GM18498 (cell line): ENCODE data around the gene TH.
"Not testable (repeated sequence)": the region's sequence is repeated elsewhere in the genome, so short reads cannot be mapped to it uniquely, and the experiment has no call there.

Experiments
- ATAC-seq: cut with Tn5 transposase; IDR thresholded peaks from one replicate; pipeline ENCODE4 v1.9.1; 2021; ENCODE audit warnings: mild to moderate bottlenecking, moderate library complexity; ENCODE audit not compliant: unreplicated experiment

TH gene

DNA sequence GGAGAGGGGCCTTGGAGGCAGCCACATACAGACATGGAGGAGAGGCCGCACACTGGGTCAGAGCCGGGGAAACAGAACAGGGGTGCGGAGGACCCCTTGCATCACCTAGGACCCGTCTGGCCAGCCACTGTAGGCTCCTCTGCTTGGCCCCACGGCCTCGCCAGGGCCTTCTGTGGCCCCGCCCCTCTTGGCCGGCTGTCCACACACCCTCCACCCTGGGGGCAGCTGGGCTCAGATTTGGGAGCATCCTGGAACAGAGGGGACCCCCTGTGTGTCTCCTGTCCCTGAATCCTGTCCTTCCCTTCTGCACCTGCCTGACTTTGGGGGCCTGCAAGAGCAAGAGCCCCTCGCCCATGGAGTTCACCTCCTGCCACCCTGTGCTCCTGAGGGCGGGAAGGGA lies 7.9 kb upstream of the TH start:
- no peak for ATAC-seq

DNA sequence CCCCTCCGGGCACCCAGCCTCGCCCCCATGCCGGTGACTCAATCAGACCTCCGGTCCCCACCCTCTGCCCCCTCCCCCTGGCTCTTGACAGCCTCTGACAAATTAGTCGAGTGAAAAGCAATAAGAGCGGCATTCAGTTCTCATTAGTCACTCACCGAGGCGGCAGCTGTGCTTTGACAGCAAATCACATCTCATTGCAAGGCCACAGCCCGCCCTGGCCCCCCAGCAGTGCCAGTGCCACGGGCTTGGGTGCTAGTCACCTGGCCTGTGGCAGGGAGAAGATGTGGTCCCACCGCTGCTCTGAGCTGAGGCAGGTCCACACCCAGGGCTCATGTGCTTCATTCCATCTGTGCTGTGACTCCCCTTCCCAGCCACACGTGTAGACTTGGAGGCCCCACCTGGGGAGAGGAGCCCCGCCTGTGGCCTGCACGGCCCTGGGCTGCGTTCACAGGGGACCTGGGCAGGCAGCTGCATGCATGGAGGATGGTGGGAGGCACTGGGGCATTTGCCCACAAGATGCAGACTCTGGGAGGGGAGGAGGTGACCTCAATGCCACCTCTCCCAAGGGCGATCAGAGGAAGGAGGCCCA lies 7.4 kb upstream of the TH start:
- ATAC-seq = no peak

DNA sequence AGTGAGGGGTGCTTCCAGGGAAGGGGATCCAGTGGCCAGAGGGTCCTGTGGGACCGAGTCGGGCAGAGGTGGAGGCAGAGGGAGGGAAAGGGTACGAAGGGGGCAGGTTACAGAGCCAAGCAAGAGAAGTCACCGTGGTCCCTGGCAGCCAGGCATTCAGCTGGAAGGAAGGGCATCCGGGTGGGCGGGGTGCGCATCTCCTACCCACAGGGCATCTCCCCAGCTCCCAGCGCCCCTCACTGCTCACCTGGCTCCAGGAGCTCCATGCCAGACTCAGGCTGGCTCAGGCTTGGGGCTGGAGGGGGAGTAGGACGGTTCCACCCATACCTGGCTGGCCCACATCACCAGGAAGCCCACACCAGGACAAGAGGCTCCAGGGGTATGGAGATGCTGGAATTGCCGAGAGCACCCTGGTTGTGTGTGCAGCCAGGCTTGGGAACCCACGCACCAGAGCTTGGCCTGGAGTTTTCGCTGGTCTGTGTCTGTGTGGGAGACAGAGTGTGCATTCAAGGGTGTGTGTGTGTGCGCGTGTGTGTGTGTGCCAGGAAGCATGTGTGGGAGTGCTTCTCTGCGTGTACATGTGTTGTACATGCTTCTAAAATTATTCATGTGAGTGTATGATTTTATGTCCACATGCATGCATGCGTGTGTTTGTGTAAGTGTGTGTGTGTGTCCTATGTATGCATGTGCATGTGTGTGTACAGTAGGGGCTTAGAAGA lies 6.6 kb upstream of the TH start:
- not testable (repeated sequence) for ATAC-seq

- no peak for ATAC-seq
These were observed 5.5 kb upstream of the TH start for GRCh38 chr11:2177076-2177475.

- ATAC-seq = no peak
These were observed 4.8 kb upstream of the TH start for GRCh38 chr11:2176389-2176900.

GRCh38 chr11:2175659-2176058 lies 4.0 kb upstream of the TH start:
- no peak for ATAC-seq

- no peak for ATAC-seq
These were observed 2.7 kb upstream of the TH start for GRCh38 chr11:2174361-2174760.

DNA sequence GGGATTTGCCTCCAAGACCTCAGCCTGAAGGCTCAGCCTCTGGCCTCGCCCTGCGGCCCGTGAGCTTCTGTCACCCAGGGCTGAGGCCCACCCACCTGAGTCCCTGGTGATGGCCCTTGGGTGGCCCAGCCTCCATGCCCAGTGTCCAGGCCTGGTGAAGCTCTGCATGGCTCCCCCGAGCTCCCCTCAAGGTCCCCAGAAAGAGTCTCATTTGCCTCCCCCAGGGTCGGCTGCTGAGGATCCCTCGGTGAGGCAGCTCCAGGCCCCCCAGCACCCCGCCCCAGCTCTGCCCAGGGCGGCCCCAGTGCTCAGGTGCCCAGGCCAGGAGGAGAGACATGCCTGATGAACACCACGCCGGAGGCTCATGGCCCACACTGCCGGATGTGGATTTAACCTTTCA lies 2.1 kb upstream of the TH start:
- no peak for ATAC-seq

- ATAC-seq = no peak
These were observed 1.6 kb upstream of the TH start for GRCh38 chr11:2173150-2173693.

GRCh38 chr11:2172676-2173075 lies 1.1 kb upstream of the TH start:
- ATAC-seq = no peak

GRCh38 chr11:2169626-2170570 lies 1.7 kb downstream of the TH start:
- ATAC-seq = no peak

DNA sequence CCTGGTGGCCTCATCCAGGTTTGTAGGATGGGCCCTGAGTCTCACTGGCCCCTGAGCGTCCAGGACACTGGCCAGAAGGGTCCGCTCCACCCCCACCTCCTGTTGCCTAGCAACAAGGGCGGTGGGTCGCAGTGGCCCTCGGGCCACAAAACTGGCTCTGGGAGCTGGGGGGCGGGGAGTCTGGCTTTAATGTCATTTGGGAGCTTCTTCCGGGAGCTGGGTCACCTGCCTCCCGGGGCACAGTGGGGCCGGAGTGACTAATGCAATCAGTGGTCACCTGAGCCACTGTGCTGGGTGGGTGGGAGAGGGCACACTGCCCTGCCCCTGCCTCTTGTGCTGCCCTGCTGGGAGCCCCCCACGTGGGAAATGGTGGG lies 2.6 kb downstream of the TH start:
- no peak for ATAC-seq

DNA sequence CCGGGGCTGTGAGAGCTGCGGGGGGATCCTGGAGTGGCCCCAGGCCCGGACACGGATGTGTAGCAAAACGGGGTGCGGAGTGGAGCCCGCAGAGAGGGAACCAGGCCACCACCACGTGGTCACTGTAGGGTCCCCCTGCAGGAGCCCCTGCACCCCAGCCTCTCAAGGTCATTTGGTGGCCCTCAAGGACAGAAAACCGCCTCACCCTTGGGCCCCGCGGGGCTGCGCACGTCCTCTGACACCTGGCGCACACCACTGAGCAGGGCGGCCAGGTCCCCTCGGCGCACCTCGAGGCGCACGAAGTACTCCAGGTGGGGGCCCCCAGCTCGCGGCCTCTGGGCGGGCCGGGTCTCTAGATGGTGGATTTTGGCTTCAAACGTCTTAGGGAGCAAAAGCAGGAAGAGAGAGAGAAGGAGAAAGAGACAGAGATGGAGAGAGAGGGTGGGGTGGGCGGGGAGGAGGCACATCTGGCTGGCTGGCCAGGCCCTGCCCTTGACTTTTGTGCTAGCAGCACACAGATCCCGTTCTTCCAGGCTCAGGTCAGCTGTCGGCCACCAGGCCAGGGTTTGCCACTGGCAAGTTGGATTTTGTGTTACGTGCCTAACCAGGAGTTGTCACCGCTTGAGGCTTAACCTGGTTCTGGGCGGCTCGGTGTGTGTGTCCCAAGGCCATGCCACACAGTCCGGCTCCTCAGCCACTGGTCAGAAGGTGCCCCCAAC lies 3.2 kb downstream of the TH start:
- no peak for ATAC-seq

GRCh38 chr11:2167141-2168045 lies 4.2 kb downstream of the TH start:
- ATAC-seq = no peak

DNA sequence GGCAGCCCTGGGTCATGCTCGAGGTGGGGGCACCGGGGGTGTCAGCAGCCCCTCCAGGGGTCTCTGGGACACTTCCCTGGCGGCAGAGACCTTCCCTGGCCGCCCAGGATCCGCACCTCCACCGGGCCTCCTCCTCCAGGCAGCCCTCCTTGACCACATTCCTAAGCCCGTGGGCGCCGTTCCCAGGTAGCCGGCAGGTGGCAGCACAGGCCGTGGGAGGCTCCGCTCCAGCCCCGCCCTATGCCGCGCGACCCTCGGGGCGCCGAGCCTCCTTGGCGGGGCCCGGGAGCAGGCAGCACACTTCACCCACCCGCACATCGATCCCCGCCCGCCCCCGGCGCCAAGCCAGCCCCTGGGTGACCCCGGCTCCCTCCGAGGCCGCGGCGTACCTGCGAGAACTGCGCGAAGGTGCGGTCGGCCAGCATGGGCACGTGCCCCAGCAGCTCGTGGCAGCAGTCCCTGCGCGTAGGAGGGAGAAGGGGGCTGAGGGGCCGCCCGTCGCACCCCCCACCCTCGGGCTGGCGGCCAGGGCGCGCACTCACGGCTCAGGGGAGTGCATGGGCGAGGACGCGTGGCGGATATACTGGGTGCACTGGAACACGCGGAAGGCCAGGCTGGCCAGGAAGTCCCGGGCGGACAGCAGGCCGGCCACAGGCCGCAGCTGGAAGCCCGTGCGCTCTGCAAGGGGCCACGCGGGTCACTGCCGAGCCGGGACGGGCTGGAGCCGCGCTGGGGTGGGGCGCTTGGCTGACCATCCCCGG lies 5.3 kb downstream of the TH start:
- ATAC-seq = no peak

- ATAC-seq = no peak
These were observed 6.0 kb downstream of the TH start for GRCh38 chr11:2165571-2165970.

DNA sequence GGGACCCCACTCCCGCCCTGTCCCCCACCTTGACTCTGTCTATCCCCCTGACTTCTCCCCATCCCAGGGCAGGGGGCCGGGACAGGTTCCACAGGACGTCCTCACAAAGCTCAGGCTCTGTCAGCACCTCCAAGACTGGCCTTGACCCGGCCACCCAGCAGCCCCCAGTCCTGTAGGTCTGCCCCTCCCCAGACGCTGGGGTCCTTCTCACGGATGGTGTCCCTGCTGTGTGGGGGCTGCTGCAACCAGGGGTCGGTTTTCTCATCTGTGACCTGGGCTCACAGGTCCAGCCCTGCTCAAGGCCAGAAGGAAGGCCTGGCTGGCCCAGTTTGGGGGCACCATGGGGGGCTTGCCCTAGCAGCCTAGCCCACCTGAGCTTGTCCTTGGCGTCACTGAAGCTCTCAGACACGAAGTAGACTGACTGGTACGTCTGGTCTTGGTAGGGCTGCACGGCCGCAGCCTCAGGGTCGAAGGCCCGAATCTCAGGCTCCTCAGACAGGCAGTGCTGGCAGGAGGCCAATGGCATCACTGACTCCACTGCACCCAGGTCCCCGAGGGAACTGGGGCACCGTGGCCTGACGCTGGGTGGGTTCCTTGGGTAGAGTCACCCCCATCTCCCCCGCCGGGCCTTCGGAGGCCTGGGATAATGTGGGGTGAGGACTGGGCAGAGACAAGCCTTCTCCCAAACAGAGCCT lies 6.6 kb downstream of the TH start:
- no peak for ATAC-seq

- no peak for ATAC-seq
These were observed 7.5 kb downstream of the TH start for GRCh38 chr11:2164081-2164480.
